ENCODE results near the gene ENO2. TPM values are rescaled to one million over a fixed set of nuclear protein-coding genes. Genes with fewer than 3 reads are reported as not detected.
A peak's percentile ranks its signal among the peaks of the same experiment; 100 is the strongest.
"Not testable (repeated sequence)": the region's sequence is repeated elsewhere in the genome, so short reads cannot be mapped to it uniquely, and the experiment has no call there.

ENO2 gene
- polyA plus RNA-seq (2013, experiment 1 of 2) = 105 TPM
- 101 TPM for polyA plus RNA-seq (2013, experiment 2 of 2)

- peaks cover 0 to 3% (median 0%) of the 10 kb centered on the region in 3 experiments for H3K27me3 ChIP-seq (ENCODE audit: control insufficient read depth in 3 of 3, insufficient read depth in 3 of 3, low read depth in 1 of 3, low read length in 3 of 3)
- no peaks in the 10 kb centered on the region for H3K9me3 ChIP-seq (replicated peaks in 1 of 2; ENCODE audit: control insufficient read depth in 2 of 2, insufficient read depth in 1 of 2, low read depth in 1 of 2, low read length in 2 of 2)
- peak within 1 kb of the TSS; percentile 96 for H2BK15ac ChIP-seq (ENCODE audit: low read length)
- peak within 1 kb of the TSS; percentile 99 for H3K18ac ChIP-seq (ENCODE audit: low read length)
- H2AFZ ChIP-seq (ENCODE audit: low read length) = peak within 1 kb of the TSS; percentile 99
- H2BK12ac ChIP-seq (ENCODE audit: low read length) = peak within 1 kb of the TSS; percentile 88
- peak within 1 kb of the TSS; percentile 7 for H2BK5ac ChIP-seq (ENCODE audit: low read length)
- peak within 1 kb of the TSS; percentile 80 for H3K4ac ChIP-seq (ENCODE audit: low read length)
- H2AK5ac ChIP-seq (ENCODE audit: low read depth, low read length) = peak within 1 kb of the TSS; percentile 79
- H4K91ac ChIP-seq (ENCODE audit: low read depth, low read length, poor library complexity) = peak within 1 kb of the TSS; percentile 60
- peak within 1 kb of the TSS; percentile 96 for H3K4me2 ChIP-seq (ENCODE audit: insufficient read depth, low read length, poor library complexity, severe bottlenecking)
- H3K27ac ChIP-seq (replicated peaks; ENCODE audit: low read length) = peak within 1 kb of the TSS; percentile 62
- WGBS, 2 donors (ENCODE audit: extremely low coverage in 2 of 2, insufficient read length in 2 of 2, insufficient replicate concordance in 1 of 2) = no CpG with 5 or more reads among the region's 68 CpGs
- H2BK120ac ChIP-seq (ENCODE audit: low read depth, low read length) = peak within 1 kb of the TSS; percentile 84
- H3K4me3 ChIP-seq (ENCODE audit: low read length in 2 of 2) = peak within 1 kb of the TSS; percentile 60 to 92
- peak within 1 kb of the TSS; percentile 98 for H3K9ac ChIP-seq (ENCODE audit: low read depth, low read length, poor library complexity)
- H3K4me1 ChIP-seq (ENCODE audit: control insufficient read depth in 2 of 2, insufficient read depth in 1 of 2, low read depth in 1 of 2, low read length in 2 of 2) = peaks cover 10 to 18% of the 10 kb centered on the region in 2 donors
- peak within 1 kb of the TSS; percentile 97 for H4K8ac ChIP-seq (ENCODE audit: low read depth, low read length)
- H3K79me1 ChIP-seq (ENCODE audit: low read depth, low read length) = peaks cover 13% of the 10 kb centered on the region
- peak; percentile 56 for DNase-seq (ENCODE audit: low spot score)
- H3K36me3 ChIP-seq (replicated peaks in 1 of 2; ENCODE audit: control insufficient read depth in 2 of 2, insufficient read depth in 2 of 2, low read length in 2 of 2) = peaks cover 13 to 22% of the 10 kb centered on the region in 2 donors
- peak within 1 kb of the TSS; percentile 95 for H3K14ac ChIP-seq (ENCODE audit: low read length)
- peak within 1 kb of the TSS; percentile 92 for H3K23ac ChIP-seq (ENCODE audit: low read depth, low read length, poor library complexity)
These were observed at the start of gene ENO2 for GRCh38 chr12:6914246-6914946. TSS of gene ENO2 (plus strand) at chr12:6914580. CDS start at chr12:6915833, 1,253 bp downstream.

DNA sequence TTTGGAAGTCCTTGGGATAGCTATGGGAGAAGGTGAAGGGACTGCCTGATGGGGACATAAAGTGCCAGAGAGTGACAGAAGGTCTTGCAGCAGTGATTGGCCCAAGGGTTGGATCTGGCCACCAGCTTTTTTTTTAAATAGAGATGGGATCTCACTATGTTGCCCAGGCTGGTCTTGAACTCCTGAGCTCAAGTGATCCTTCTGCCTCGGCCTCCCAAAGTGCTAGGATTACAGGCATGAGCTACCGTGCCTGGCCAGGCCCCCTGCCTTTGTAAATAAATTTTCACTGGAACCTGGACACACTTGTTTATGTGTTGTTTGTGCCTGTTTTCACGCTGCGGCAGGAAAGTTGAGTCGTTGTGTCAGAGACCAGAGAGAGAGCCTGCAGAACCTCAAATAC lies 49.1 kb upstream of the ENO2 start:
- not testable (repeated sequence) for DNase-seq (ENCODE audit: low spot score); H2BK5ac ChIP-seq (ENCODE audit: low read length); H3K18ac ChIP-seq (ENCODE audit: low read length); H4K8ac ChIP-seq (ENCODE audit: low read depth, low read length); H3K4ac ChIP-seq (ENCODE audit: low read length); H3K9ac ChIP-seq (ENCODE audit: low read depth, low read length, poor library complexity); H2BK120ac ChIP-seq (ENCODE audit: low read depth, low read length); H2AK5ac ChIP-seq (ENCODE audit: low read depth, low read length); H2BK15ac ChIP-seq (ENCODE audit: low read length); H2AFZ ChIP-seq (ENCODE audit: low read length); H3K27me3 ChIP-seq (ENCODE audit: control insufficient read depth in 3 of 3, insufficient read depth in 3 of 3, low read depth in 1 of 3, low read length in 3 of 3); H3K23ac ChIP-seq (ENCODE audit: low read depth, low read length, poor library complexity); H3K4me3 ChIP-seq (ENCODE audit: low read length in 2 of 2); H3K14ac ChIP-seq (ENCODE audit: low read length); H2BK12ac ChIP-seq (ENCODE audit: low read length); H3K79me1 ChIP-seq (ENCODE audit: low read depth, low read length); H3K4me2 ChIP-seq (ENCODE audit: insufficient read depth, low read length, poor library complexity, severe bottlenecking); H3K9me3 ChIP-seq (replicated peaks in 1 of 2; ENCODE audit: control insufficient read depth in 2 of 2, insufficient read depth in 1 of 2, low read depth in 1 of 2, low read length in 2 of 2); H3K27ac ChIP-seq (replicated peaks; ENCODE audit: low read length); H4K91ac ChIP-seq (ENCODE audit: low read depth, low read length, poor library complexity)
- peaks cover 5 to 17% of the 10 kb centered on the region in 2 donors for H3K4me1 ChIP-seq (ENCODE audit: control insufficient read depth in 2 of 2, insufficient read depth in 1 of 2, low read depth in 1 of 2, low read length in 2 of 2)
- WGBS, 2 donors (ENCODE audit: extremely low coverage in 2 of 2, insufficient read length in 2 of 2, insufficient replicate concordance in 1 of 2) = no CpG with 5 or more reads among the region's 5 CpGs
- H3K36me3 ChIP-seq (replicated peaks in 1 of 2; ENCODE audit: control insufficient read depth in 2 of 2, insufficient read depth in 2 of 2, low read length in 2 of 2) = peaks cover 39 to 77% of the 10 kb centered on the region in 2 donors

GRCh38 chr12:6866163-6866919 lies 48.0 kb upstream of the ENO2 start:
- H2BK15ac ChIP-seq (ENCODE audit: low read length) = peak overlapping the region; percentile 43
- H3K23ac ChIP-seq (ENCODE audit: low read depth, low read length, poor library complexity) = peak overlapping the region; percentile 38
- peak overlapping the region; percentile 95 for H2BK5ac ChIP-seq (ENCODE audit: low read length)
- no peak overlapping the region for H3K14ac ChIP-seq (ENCODE audit: low read length)
- no CpG with 5 or more reads among the region's 19 CpGs for WGBS, 2 donors (ENCODE audit: extremely low coverage in 2 of 2, insufficient read length in 2 of 2, insufficient replicate concordance in 1 of 2)
- H2AFZ ChIP-seq (ENCODE audit: low read length) = peak overlapping the region; percentile 84
- peak overlapping the region; percentile 74 to 77 for H3K4me3 ChIP-seq (ENCODE audit: low read length in 2 of 2)
- H4K91ac ChIP-seq (ENCODE audit: low read depth, low read length, poor library complexity) = no peak overlapping the region
- peak overlapping the region; percentile 87 for H3K9ac ChIP-seq (ENCODE audit: low read depth, low read length, poor library complexity)
- no peak for DNase-seq (ENCODE audit: low spot score)
- H3K4me1 ChIP-seq (ENCODE audit: control insufficient read depth in 2 of 2, insufficient read depth in 1 of 2, low read depth in 1 of 2, low read length in 2 of 2) = peaks cover 6 to 17% of the 10 kb centered on the region in 2 donors
- no peak overlapping the region for H3K27ac ChIP-seq (replicated peaks; ENCODE audit: low read length)
- H2BK120ac ChIP-seq (ENCODE audit: low read depth, low read length) = peak overlapping the region; percentile 69
- peak overlapping the region; percentile 92 for H3K4me2 ChIP-seq (ENCODE audit: insufficient read depth, low read length, poor library complexity, severe bottlenecking)
- peaks cover 0 to 2% of the 10 kb centered on the region in 2 donors for H3K9me3 ChIP-seq (replicated peaks in 1 of 2; ENCODE audit: control insufficient read depth in 2 of 2, insufficient read depth in 1 of 2, low read depth in 1 of 2, low read length in 2 of 2)
- peaks cover 37 to 77% of the 10 kb centered on the region in 2 donors for H3K36me3 ChIP-seq (replicated peaks in 1 of 2; ENCODE audit: control insufficient read depth in 2 of 2, insufficient read depth in 2 of 2, low read length in 2 of 2)
- H3K79me1 ChIP-seq (ENCODE audit: low read depth, low read length) = peaks cover 8% of the 10 kb centered on the region
- no peaks in the 10 kb centered on the region for H3K27me3 ChIP-seq (ENCODE audit: control insufficient read depth in 3 of 3, insufficient read depth in 3 of 3, low read depth in 1 of 3, low read length in 3 of 3)
- peak overlapping the region; percentile 82 for H2AK5ac ChIP-seq (ENCODE audit: low read depth, low read length)
- no peak overlapping the region for H4K8ac ChIP-seq (ENCODE audit: low read depth, low read length)
- no peak overlapping the region for H3K4ac ChIP-seq (ENCODE audit: low read length)
- peak overlapping the region; percentile 76 for H3K18ac ChIP-seq (ENCODE audit: low read length)
- no peak overlapping the region for H2BK12ac ChIP-seq (ENCODE audit: low read length)
